Measurements from ENCODE around the gene PLEKHN1.

The PLEKHN1 gene

GRCh38 chr1:928825-929661, 37.2 kb upstream of the PLEKHN1 start:
- H3K27me3 ChIP-seq (ENCODE audit: insufficient read depth, low read length) = 0 out of 2 replicates have a peak, but pooled peaks cover 11% of the 10 kb centered on the region
- H3K27ac ChIP-seq (ENCODE audit: low read depth, low read length, poor library complexity, severe bottlenecking) = no peak overlapping the region
- H3K4me3 ChIP-seq (ENCODE audit: low read depth, low read length, poor library complexity, severe bottlenecking) = no peak overlapping the region
- H3K36me3 ChIP-seq (ENCODE audit: insufficient read depth, low read length) = no peaks in the 10 kb centered on the region
- no peaks in the 10 kb centered on the region for H3K4me1 ChIP-seq (ENCODE audit: insufficient read depth, low read length, severe bottlenecking)
- H3K79me2 ChIP-seq (ENCODE audit: insufficient read depth, low read length) = no peaks in the 10 kb centered on the region
- H3K9ac ChIP-seq (ENCODE audit: low read length) = no peak overlapping the region
- H3K4me2 ChIP-seq (ENCODE audit: low read length) = no peak overlapping the region
- no peaks in the 10 kb centered on the region for H4K20me1 ChIP-seq (ENCODE audit: insufficient read depth, low read length)
- TF ChIP-seq CTCF (IDR thresholded peaks at IDR 0.05; ENCODE audit: low read length) = no peak
- no peak for TF ChIP-seq EZH2 (IDR thresholded peaks at IDR 0.05; ENCODE audit: borderline replicate concordance, low read length)
- H3K9me3 ChIP-seq (ENCODE audit: low read length) = no peaks in the 10 kb centered on the region
- H2AFZ ChIP-seq (ENCODE audit: low read length) = no peak overlapping the region
- no peaks in the 10 kb centered on the region for H3F3A ChIP-seq (ENCODE audit: insufficient read depth, low read length)
- no peaks in the 10 kb centered on the region for H3K9me2 ChIP-seq (ENCODE audit: low read depth, low read length)

GRCh38 chr1:929712-930632, 36.3 kb upstream of the PLEKHN1 start:
- H3K9me2 ChIP-seq (ENCODE audit: low read depth, low read length) = no peaks in the 10 kb centered on the region
- no peaks in the 10 kb centered on the region for H3K9me3 ChIP-seq (ENCODE audit: low read length)
- H3K36me3 ChIP-seq (ENCODE audit: insufficient read depth, low read length) = no peaks in the 10 kb centered on the region
- no peaks in the 10 kb centered on the region for H3K4me1 ChIP-seq (ENCODE audit: insufficient read depth, low read length, severe bottlenecking)
- no peaks in the 10 kb centered on the region for H4K20me1 ChIP-seq (ENCODE audit: insufficient read depth, low read length)
- no peak overlapping the region for H3K9ac ChIP-seq (ENCODE audit: low read length)
- H3K27me3 ChIP-seq (ENCODE audit: insufficient read depth, low read length) = peaks cover 11% of the 10 kb centered on the region; the same call in 1 of the 2 replicates
- no peak for TF ChIP-seq CTCF (IDR thresholded peaks at IDR 0.05; ENCODE audit: low read length)
- no peak overlapping the region for H3K27ac ChIP-seq (ENCODE audit: low read depth, low read length, poor library complexity, severe bottlenecking)
- H3K4me2 ChIP-seq (ENCODE audit: low read length) = no peak overlapping the region
- H3K4me3 ChIP-seq (ENCODE audit: low read depth, low read length, poor library complexity, severe bottlenecking) = no peak overlapping the region
- no peak overlapping the region for H2AFZ ChIP-seq (ENCODE audit: low read length)
- H3K79me2 ChIP-seq (ENCODE audit: insufficient read depth, low read length) = no peaks in the 10 kb centered on the region
- no peaks in the 10 kb centered on the region for H3F3A ChIP-seq (ENCODE audit: insufficient read depth, low read length)

DNA sequence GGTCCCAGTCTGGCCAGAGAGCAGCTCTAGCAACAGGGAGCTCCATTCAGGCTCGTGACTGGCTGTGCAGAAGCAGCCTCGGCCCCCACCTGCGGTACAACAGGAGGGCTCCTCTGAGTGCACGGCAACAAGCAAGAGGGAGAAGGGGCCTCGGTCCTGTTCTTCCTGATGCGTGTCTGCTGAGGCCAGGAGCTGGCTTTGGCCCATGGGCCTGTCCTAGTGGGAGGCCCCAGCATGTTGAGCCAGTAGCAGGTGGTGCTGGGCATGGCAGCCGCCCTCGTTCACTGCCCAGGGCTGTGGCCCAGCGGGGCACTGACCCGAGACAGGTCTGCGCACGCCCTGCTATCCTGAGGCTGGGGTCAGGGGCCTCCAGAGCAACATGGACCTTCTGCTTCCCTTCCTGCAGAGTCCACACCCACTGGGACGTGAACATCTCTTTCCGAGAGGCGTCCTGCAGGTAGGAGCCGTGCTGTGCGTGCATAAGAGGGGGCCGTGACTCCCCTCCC, 35.6 kb upstream of the PLEKHN1 start:
- peaks cover 11% of the 10 kb centered on the region; the same call in 1 of the 2 replicates for H3K27me3 ChIP-seq (ENCODE audit: insufficient read depth, low read length)
- H4K20me1 ChIP-seq (ENCODE audit: insufficient read depth, low read length) = no peaks in the 10 kb centered on the region

More for the DNA sequence above, 35.6 kb upstream of the PLEKHN1 start:
- Histone ChIP-seq H3K4me1 (ENCODE audit: insufficient read depth, low read length, severe bottlenecking) (no peaks in the 10 kb centered on the region), H2AFZ (ENCODE audit: low read length) (no peak overlapping the region), H3K4me3 (ENCODE audit: low read depth, low read length, poor library complexity, severe bottlenecking) (no peak overlapping the region), H3K27ac (ENCODE audit: low read depth, low read length, poor library complexity, severe bottlenecking) (no peak overlapping the region), H3K36me3 (ENCODE audit: insufficient read depth, low read length) (no peaks in the 10 kb centered on the region), H3F3A (ENCODE audit: insufficient read depth, low read length) (no peaks in the 10 kb centered on the region), H3K9me2 (ENCODE audit: low read depth, low read length) (no peaks in the 10 kb centered on the region), H3K9me3 (ENCODE audit: low read length) (no peaks in the 10 kb centered on the region), H3K79me2 (ENCODE audit: insufficient read depth, low read length) (no peaks in the 10 kb centered on the region), H3K4me2 (ENCODE audit: low read length) (no peak overlapping the region), H3K9ac (ENCODE audit: low read length) (no peak overlapping the region)
- TF ChIP-seq EZH2 (IDR thresholded peaks at IDR 0.05; ENCODE audit: borderline replicate concordance, low read length) (no peak), CTCF (IDR thresholded peaks at IDR 0.05; ENCODE audit: low read length) (no peak)
